Motor neuron (in vitro differentiated cells): ENCODE results near the gene MLLT3. TPM values are rescaled to one million over a fixed set of nuclear protein-coding genes. Genes with fewer than 3 reads are reported as not detected.
A peak's percentile ranks its signal among the peaks of the same experiment; 100 is the strongest.

Source experiments
- ATAC-seq, 8 experiments: fragments of 200-7000 bp; cut with Tn5 transposase; replicated peaks in 6 of 8; 2 replicates each; pipeline ENCODE4 v1.8.0; 2021; ENCODE audit warnings: mild to moderate bottlenecking in 8 of 8, moderate library complexity in 8 of 8
- H3K27ac ChIP-seq, 2 donors: fragments of 250-450 bp; sonication (Bioruptor Pico); 2 replicates each; pipeline ENCODE4 v1.9.0; 2021; ENCODE audit warnings: antibody characterized with exemption in 2 of 2, mild to moderate bottlenecking in 2 of 2, moderate library complexity in 1 of 2
- H3K4me1 ChIP-seq, 2 donors: fragments of 250-450 bp; sonication (Bioruptor Pico); replicated peaks in 1 of 2; 2 replicates each; pipeline ENCODE4 v1.6.1; 2021; ENCODE audit warnings: antibody characterized with exemption in 2 of 2, mild to moderate bottlenecking in 2 of 2, moderate library complexity in 1 of 2
- H3K4me3 ChIP-seq, 5 donors: fragments of 250-450 bp; sonication (Bioruptor Pico); 2 replicates each; pipeline ENCODE4 v1.9.0; 2021; ENCODE audit warnings: antibody characterized with exemption in 5 of 5, mild to moderate bottlenecking in 5 of 5, moderate library complexity in 4 of 5
- WGBS, 10 experiments: fragments of 450-650 bp; shearing (Covaris generic); methylation state at CpG; one replicate each; pipeline ENCODE4 v1.0.0; 2022; 5-methylcytosine and 5-hydroxymethylcytosine counted together
- in situ Hi-C, 9 experiments: fragments of 400-800 bp; cut with MboI; loops; one replicate each; pipeline ENCODE4 v1.15.0; 2021; ENCODE audit warnings: low sequenced_read_pairs in 9 of 9, low pct_unique_long_range_greater_than_20kb in 2 of 9; ENCODE audit not compliant: unreplicated experiment in 9 of 9
- total RNA-seq, 8 experiments: library from RNA; unstranded; fragments of 300-600 nt; gene quantifications; 2 replicates each; pipeline versions ENCODE4 v1.2.3 to v1.2.4, GENCODE V29; 2022

MLLT3 gene
- total RNA-seq, 8 experiments from 2014 or later: 10.8 to 63.2 (median 31.6) TPM

GRCh38 chr9:20361229-20361628, 261.1 kb downstream of the MLLT3 start:
- Histone ChIP-seq H3K4me1 (peaks cover 11 to 36% of the 10 kb centered on the region in 2 donors), H3K27ac (no peak overlapping the region), H3K4me3 (no peak overlapping the region)
- in situ Hi-C loops: loop anchor here in 4 of 9 experiments (25.0 kb wide), 3 partner anchors 251 to 576 kb away; partner anchors contain the start of gene MLLT3 (in 4 of the 4)
- ATAC-seq: no peak
- 83 to 100% (median 95%) methylated on average over 2 to 5 of the region's 5 CpGs for WGBS, 10 experiments

GRCh38 chr9:20358207-20358606, 264.1 kb downstream of the MLLT3 start:
- H3K4me1 ChIP-seq: peaks cover 8 to 17% of the 10 kb centered on the region in 2 donors
- no peak overlapping the region for H3K27ac ChIP-seq
- H3K4me3 ChIP-seq: no peak overlapping the region
- ATAC-seq: no peak
- 80 to 100% (median 92%) methylated on average over 1 to 5 of the region's 5 CpGs; no CpG with 5 or more reads in 3 of the 10 experiments for WGBS, 10 experiments
- in situ Hi-C loops: loop anchor here in 4 of 9 experiments (25.0 kb wide), 3 partner anchors 254 to 579 kb away; partner anchors contain the start of gene MLLT3 (in 4 of the 4)

- Histone ChIP-seq H3K4me3 (no peak overlapping the region), H3K27ac (no peak overlapping the region), H3K4me1 (peaks cover 8 to 16% of the 10 kb centered on the region in 2 donors)
- in situ Hi-C loops: loop anchor here in 4 of 9 experiments (25.0 kb wide), 3 partner anchors 255 to 580 kb away; partner anchors contain the start of gene MLLT3 (in 4 of the 4)
- ATAC-seq: no peak
- WGBS, 10 experiments: 0 to 80% (median 36%) methylated on average over 1 to 2 of the region's 2 CpGs; no CpG with 5 or more reads in 1 of the 10 experiments
Observed at GRCh38 chr9:20357037-20357432, 265.3 kb downstream of the MLLT3 start.

- WGBS, 10 experiments: 2 to 16% (median 12%) methylated on average over 1 to 10 of the region's 10 CpGs
- in situ Hi-C loops: loop anchor here in 4 of 9 experiments (25.0 kb wide), 3 partner anchors 256 to 581 kb away; partner anchors contain the start of gene MLLT3 (in 4 of the 4)
- H3K27ac ChIP-seq: no peak overlapping the region
- H3K4me3 ChIP-seq: peak overlapping the region in 2 of 5 donors; percentile 6 to 8
- peaks cover 8 to 22% of the 10 kb centered on the region in 2 donors for H3K4me1 ChIP-seq
- peak; percentile 77 to 97 (median 96) for ATAC-seq
Observed at GRCh38 chr9:20356403-20357036, 265.8 kb downstream of the MLLT3 start.

GRCh38 chr9:20355022-20355421, 267.3 kb downstream of the MLLT3 start:
- Histone ChIP-seq H3K4me3 (no peak overlapping the region), H3K27ac (no peak overlapping the region), H3K4me1 (peaks cover 8 to 23% of the 10 kb centered on the region in 2 donors)
- in situ Hi-C loops: loop anchor here in 4 of 9 experiments (25.0 kb wide), 3 partner anchors 257 to 582 kb away; partner anchors contain the start of gene MLLT3 (in 4 of the 4)
- ATAC-seq: peak in 3 of 8 experiments; percentile 34 to 65 (median 36)
- 0 to 100% (median 87%) methylated on average over 1 to 2 of the region's 2 CpGs for WGBS, 10 experiments

- in situ Hi-C loops: loop anchor here in 4 of 9 experiments (5.0 to 25.0 kb wide), 4 partner anchors 258 to 583 kb away; partner anchors contain the start of gene MLLT3 (in 4 of the 4)
- WGBS, 10 experiments: 57 to 100% (median 95%) methylated on average over 1 to 5 of the region's 5 CpGs
- H3K4me3 ChIP-seq: no peak overlapping the region
- no peak overlapping the region for H3K27ac ChIP-seq
- peaks cover 8 to 23% of the 10 kb centered on the region in 2 donors for H3K4me1 ChIP-seq
- no peak for ATAC-seq
Observed at GRCh38 chr9:20353931-20354652, 268.2 kb downstream of the MLLT3 start.

- Histone ChIP-seq H3K27ac (no peak overlapping the region), H3K4me3 (no peak overlapping the region), H3K4me1 (peaks cover 8 to 23% of the 10 kb centered on the region in 2 donors)
- WGBS, 10 experiments: 43 to 100% (median 71%) methylated on average over 1 of the region's 1 CpG; no CpG with 5 or more reads in 1 of the 10 experiments
- peak in 3 of 8 experiments; percentile 14 to 37 (median 27) for ATAC-seq
- in situ Hi-C loops: loop anchor here in 4 of 9 experiments (5.0 to 25.0 kb wide), 4 partner anchors 259 to 584 kb away; partner anchors contain the start of gene MLLT3 (in 4 of the 4)
Observed at GRCh38 chr9:20353524-20353923, 268.8 kb downstream of the MLLT3 start.

GRCh38 chr9:20352591-20352990, 269.7 kb downstream of the MLLT3 start:
- Histone ChIP-seq H3K4me3 (no peak overlapping the region), H3K27ac (no peak overlapping the region), H3K4me1 (peaks cover 8 to 23% of the 10 kb centered on the region in 2 donors)
- peak in 1 of 8 experiments; percentile 21 for ATAC-seq
- in situ Hi-C loops: loop anchor here in 4 of 9 experiments (5.0 to 25.0 kb wide), 4 partner anchors 260 to 585 kb away; partner anchors contain the start of gene MLLT3 (in 4 of the 4)
- 4 to 100% (median 67%) methylated on average over 1 to 2 of the region's 2 CpGs; no CpG with 5 or more reads in 2 of the 10 experiments for WGBS, 10 experiments

GRCh38 chr9:20351715-20352114, 270.6 kb downstream of the MLLT3 start:
- WGBS, 10 experiments: 28 to 92% (median 60%) methylated on average over 2 to 5 of the region's 5 CpGs; no CpG with 5 or more reads in 1 of the 10 experiments
- Histone ChIP-seq H3K4me1 (peaks cover 3 to 14% of the 10 kb centered on the region in 2 donors), H3K4me3 (no peak overlapping the region), H3K27ac (no peak overlapping the region)
- no peak for ATAC-seq
- in situ Hi-C loops: loop anchor here in 4 of 9 experiments (5.0 to 25.0 kb wide), 4 partner anchors 261 to 586 kb away; partner anchors contain the start of gene MLLT3 (in 4 of the 4)

- ATAC-seq: no peak
- Histone ChIP-seq H3K4me1 (peaks cover 0 to 9% of the 10 kb centered on the region in 2 donors), H3K27ac (no peak overlapping the region), H3K4me3 (no peak overlapping the region)
- WGBS, 10 experiments: 71 to 100% (median 81%) methylated on average over 1 to 5 of the region's 6 CpGs
- in situ Hi-C loops: no loop called here
Observed at GRCh38 chr9:20349568-20349967, 272.7 kb downstream of the MLLT3 start.

- no peak overlapping the region for H3K4me3 ChIP-seq
- in situ Hi-C loops: no loop called here
- H3K27ac ChIP-seq: no peak overlapping the region
- 70 to 100% (median 94%) methylated on average over 1 to 2 of the region's 2 CpGs; no CpG with 5 or more reads in 1 of the 10 experiments for WGBS, 10 experiments
- ATAC-seq: no peak
- H3K4me1 ChIP-seq: peaks cover 12 to 17% of the 10 kb centered on the region in 2 donors
Observed at GRCh38 chr9:20343325-20343724, 279.0 kb downstream of the MLLT3 start.

- H3K27ac ChIP-seq: no peak overlapping the region
- no peak overlapping the region for H3K4me3 ChIP-seq
- WGBS, 10 experiments: 23 to 100% (median 67%) methylated on average over 1 to 3 of the region's 4 CpGs; no CpG with 5 or more reads in 3 of the 10 experiments
- H3K4me1 ChIP-seq: peaks cover 12 to 17% of the 10 kb centered on the region in 2 donors
- in situ Hi-C loops: no loop called here
- peak in 5 of 8 experiments; percentile 42 to 76 (median 47) for ATAC-seq
Observed at GRCh38 chr9:20340511-20340861, 281.8 kb downstream of the MLLT3 start.
